ENCODE data around the gene TPD52L3.

DNA sequence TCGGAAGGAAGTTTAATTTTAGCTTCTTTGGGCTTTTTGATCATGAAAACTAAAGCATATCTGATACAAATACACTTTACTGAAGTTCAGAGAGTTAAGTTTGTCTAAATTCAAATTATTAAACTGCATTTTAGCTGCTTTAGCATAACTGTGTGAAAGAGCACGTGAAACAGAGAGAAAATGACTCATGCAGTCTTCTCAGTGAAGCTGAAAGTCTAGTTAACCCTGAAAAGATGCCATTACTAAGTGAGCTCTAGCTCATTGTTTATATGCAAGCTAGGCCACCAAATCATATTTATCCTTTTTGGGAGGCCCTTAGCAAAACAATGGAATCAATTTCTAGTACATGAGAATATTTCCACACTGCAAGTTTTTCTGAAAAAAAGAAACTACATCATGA, 27.6 kb downstream of the TPD52L3 start:
- TF ChIP-seq ARNTL (CRISPR knock-in tag; IDR thresholded peaks at IDR 0.05; ENCODE audit: borderline replicate concordance, low read depth) (no peak), RARB (CRISPR knock-in tag; IDR thresholded peaks at IDR 0.05) (no peak), CSDC2 (CRISPR knock-in tag; IDR thresholded peaks at IDR 0.05) (no peak), SNAI2 (CRISPR knock-in tag; IDR thresholded peaks at IDR 0.05) (no peak), ZFP30 (CRISPR knock-in tag; IDR thresholded peaks at IDR 0.05) (no peak)
- TF ChIP-seq, protein P1, sequence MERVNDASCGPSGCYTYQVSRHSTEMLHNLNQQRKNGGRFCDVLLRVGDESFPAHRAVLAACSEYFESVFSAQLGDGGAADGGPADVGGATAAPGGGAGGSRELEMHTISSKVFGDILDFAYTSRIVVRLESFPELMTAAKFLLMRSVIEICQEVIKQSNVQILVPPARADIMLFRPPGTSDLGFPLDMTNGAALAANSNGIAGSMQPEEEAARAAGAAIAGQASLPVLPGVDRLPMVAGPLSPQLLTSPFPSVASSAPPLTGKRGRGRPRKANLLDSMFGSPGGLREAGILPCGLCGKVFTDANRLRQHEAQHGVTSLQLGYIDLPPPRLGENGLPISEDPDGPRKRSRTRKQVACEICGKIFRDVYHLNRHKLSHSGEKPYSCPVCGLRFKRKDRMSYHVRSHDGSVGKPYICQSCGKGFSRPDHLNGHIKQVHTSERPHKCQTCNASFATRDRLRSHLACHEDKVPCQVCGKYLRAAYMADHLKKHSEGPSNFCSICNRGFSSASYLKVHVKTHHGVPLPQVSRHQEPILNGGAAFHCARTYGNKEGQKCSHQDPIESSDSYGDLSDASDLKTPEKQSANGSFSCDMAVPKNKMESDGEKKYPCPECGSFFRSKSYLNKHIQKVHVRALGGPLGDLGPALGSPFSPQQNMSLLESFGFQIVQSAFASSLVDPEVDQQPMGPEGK (CRISPR knock-in tag; IDR thresholded peaks at IDR 0.05; ENCODE audit: borderline replicate concordance) = no peak
- TF ChIP-seq, protein P2, sequence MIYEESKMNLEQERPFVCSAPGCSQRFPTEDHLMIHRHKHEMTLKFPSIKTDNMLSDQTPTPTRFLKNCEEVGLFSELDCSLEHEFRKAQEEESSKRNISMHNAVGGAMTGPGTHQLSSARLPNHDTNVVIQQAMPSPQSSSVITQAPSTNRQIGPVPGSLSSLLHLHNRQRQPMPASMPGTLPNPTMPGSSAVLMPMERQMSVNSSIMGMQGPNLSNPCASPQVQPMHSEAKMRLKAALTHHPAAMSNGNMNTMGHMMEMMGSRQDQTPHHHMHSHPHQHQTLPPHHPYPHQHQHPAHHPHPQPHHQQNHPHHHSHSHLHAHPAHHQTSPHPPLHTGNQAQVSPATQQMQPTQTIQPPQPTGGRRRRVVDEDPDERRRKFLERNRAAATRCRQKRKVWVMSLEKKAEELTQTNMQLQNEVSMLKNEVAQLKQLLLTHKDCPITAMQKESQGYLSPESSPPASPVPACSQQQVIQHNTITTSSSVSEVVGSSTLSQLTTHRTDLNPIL (CRISPR knock-in tag; IDR thresholded peaks at IDR 0.05; ENCODE audit: low read depth) = no peak

All from SK-N-SH treated with all-trans-retinoic acid at 6 μM for 48 hours (cell line).